ENCODE measurements around the gene SLC35E3.
"Not testable (repeated sequence)": the region's sequence is repeated elsewhere in the genome, so short reads cannot be mapped to it uniquely, and the experiment has no call there.

The SLC35E3 gene

DNA sequence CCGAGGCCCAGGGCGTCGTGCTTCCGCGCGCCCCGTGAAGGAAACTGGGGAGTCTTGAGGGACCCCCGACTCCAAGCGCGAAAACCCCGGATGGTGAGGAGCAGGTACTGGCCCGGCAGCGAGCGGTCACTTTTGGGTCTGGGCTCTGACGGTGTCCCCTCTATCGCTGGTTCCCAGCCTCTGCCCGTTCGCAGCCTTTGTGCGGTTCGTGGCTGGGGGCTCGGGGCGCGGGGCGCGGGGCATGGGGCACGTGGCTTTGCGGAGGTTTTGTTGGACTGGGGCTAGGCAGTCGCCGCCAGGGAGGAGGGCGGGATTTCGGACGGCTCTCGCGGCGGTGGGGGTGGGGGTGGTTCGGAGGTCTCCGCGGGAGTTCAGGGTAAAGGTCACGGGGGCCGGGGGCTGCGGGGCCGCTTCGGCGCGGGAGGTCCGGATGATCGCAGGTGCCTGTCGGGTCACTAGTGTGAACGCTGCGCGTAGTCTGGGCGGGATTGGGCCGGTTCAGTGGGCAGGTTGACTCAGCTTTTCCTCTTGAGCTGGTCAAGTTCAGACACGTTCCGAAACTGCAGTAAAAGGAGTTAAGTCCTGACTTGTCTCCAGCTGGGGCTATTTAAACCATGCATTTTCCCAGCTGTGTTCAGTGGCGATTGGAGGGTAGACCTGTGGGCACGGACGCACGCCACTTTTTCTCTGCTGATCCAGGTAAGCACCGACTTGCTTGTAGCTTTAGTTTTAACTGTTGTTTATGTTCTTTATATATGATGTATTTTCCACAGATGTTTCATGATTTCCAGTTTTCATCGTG is 62.6 kb downstream of the SLC35E3 start:
- H3K4me3 ChIP-seq (ENCODE audit: low read depth, low read length) = peak overlapping the region; percentile 95
- TF ChIP-seq, protein P1, sequence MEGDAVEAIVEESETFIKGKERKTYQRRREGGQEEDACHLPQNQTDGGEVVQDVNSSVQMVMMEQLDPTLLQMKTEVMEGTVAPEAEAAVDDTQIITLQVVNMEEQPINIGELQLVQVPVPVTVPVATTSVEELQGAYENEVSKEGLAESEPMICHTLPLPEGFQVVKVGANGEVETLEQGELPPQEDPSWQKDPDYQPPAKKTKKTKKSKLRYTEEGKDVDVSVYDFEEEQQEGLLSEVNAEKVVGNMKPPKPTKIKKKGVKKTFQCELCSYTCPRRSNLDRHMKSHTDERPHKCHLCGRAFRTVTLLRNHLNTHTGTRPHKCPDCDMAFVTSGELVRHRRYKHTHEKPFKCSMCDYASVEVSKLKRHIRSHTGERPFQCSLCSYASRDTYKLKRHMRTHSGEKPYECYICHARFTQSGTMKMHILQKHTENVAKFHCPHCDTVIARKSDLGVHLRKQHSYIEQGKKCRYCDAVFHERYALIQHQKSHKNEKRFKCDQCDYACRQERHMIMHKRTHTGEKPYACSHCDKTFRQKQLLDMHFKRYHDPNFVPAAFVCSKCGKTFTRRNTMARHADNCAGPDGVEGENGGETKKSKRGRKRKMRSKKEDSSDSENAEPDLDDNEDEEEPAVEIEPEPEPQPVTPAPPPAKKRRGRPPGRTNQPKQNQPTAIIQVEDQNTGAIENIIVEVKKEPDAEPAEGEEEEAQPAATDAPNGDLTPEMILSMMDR (conservative IDR thresholded peaks at IDR 0.05; ENCODE audit: low read depth, low read length) = no peak
- peak; percentile 97 for DNase-seq (ENCODE audit: low read depth)

DNA sequence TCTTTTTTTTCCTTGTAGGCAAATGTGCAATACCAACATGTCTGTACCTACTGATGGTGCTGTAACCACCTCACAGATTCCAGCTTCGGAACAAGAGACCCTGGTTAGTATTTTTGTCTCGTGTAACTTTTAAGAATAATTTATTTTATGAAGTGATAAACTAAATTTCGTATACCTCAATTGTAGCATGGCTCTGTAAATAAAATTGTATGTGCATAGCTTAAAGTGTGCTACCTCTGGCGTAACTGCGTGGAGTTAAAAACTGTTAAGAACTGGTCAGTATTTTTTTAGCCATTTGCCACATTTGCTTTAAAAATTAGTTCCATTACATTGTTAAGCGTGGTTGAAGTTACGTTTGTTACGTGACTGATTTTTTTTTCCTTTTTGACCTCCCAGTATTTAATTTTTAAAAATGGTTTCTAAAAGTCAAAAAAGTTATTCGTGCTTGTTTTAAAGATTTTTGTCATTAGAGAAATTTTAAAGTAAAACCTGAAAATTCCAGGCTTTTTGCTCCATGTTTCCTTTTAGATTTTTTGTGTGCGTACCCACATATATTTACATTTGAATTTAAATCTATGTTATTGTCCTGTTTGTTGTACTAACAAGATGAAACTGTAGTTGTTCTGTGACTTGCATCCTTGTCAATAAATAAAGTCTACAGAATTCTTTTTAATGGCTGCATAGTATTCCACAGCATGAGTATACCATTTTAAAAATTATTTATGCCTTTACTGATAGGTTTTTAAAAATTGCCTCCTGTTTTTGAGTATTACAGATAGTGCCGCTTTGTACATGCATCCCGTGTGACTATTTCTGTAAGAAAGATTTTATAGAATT is 63.4 kb downstream of the SLC35E3 start:
- TF ChIP-seq, protein P1 (conservative IDR thresholded peaks at IDR 0.05; ENCODE audit: low read depth, low read length) = no peak
- H3K4me3 ChIP-seq (ENCODE audit: low read depth, low read length) = peak overlapping the region; percentile 95
- DNase-seq (ENCODE audit: low read depth) = peak; percentile 31

DNA sequence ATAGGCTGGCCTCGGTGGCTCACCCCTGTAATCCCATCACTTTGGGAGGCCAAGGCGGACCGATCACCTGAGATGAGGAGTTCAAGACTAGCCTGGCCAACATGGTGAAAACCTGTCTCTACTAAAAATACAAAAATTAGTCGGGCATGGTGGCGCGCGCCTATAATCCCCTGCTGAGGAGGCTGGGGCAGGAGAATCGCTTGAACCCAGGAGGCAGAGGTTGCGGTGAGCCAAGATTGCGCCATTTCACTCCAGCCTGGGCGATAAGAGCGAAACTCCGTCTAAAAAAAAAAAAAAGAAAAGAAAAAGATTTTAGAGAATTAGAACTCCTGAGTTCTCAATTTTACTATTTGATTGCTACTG is 64.0 kb downstream of the SLC35E3 start:
- peak overlapping the region; percentile 95 for H3K4me3 ChIP-seq (ENCODE audit: low read depth, low read length)
- DNase-seq (ENCODE audit: low read depth) = not testable (repeated sequence)

DNA sequence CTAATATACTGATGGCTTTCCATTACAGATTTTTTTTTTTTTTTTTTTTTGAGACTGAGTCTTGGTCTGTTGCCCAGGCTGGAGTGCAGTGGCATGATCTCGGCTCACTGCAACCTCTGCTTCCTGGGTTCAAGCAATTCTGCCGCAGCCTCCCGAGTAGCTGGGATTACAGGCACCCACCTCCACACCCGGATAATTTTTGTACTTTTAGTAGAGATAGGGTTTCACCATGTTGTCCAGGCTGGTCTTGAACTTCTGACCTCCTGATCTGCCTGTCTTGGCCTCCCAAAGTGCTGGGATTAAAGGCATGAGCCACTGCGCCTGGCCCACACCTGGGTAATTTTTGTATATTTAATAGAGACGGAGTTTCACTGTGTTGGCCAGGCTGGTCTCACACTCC is 65.6 kb downstream of the SLC35E3 start:
- DNase-seq (ENCODE audit: low read depth) = not testable (repeated sequence)
- H3K4me3 ChIP-seq (ENCODE audit: low read depth, low read length) = peak overlapping the region; percentile 95

DNA sequence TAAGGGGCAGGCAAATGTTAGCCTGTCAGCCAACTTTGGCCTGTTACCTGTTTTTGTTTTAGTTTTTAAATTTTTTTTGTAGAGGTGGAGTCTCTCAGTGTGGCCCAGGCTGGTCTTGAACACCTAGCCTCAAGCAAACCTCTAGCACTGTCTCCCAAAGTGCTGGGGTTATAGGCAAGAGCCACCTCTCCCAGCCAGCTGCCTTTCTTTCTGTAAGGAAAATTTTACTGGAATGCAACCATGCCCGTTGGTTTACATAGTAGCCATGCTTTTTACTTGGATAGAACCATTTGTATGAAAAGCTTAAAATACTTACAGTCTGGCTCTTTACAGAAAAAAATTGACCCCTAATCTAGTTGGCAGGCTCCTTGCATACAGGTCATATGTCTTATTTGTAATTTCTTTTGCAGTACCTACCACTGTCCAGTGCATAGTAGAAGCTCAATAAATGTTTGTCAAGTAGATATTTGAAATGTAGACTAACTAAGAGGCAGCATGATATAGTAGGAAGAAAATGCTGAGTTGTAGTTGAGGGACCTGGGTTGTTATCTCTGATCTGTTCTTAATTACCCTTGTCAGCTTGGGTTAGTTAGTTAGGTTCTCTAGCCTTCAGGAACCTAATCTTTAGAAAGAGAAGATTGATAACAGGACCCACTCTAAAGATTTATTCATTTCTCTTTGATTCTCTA is 66.7 kb downstream of the SLC35E3 start:
- TF ChIP-seq, protein P1 (conservative IDR thresholded peaks at IDR 0.05; ENCODE audit: low read depth, low read length) = no peak
- peak overlapping the region; percentile 95 for H3K4me3 ChIP-seq (ENCODE audit: low read depth, low read length)
- DNase-seq (ENCODE audit: low read depth) = no peak

DNA sequence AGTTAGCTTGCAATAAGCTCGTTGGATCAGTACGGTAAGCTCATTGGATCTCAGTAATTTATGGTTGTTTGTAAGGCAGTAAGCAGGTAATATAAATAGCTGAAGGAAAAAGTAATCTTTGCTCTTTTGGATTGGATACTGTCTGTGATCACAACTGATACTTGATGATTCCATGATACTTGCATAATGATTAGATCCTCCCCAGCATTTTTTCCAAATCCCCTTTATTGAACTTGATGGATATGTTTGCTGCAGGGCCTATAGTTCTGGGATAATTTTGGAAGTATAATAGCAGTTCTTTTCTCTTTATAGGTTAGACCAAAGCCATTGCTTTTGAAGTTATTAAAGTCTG is 67.2 kb downstream of the SLC35E3 start:
- no peak for DNase-seq (ENCODE audit: low read depth)
- TF ChIP-seq, protein P1 (conservative IDR thresholded peaks at IDR 0.05; ENCODE audit: low read depth, low read length) = no peak
- H3K4me3 ChIP-seq (ENCODE audit: low read depth, low read length) = peak overlapping the region; percentile 95

DNA sequence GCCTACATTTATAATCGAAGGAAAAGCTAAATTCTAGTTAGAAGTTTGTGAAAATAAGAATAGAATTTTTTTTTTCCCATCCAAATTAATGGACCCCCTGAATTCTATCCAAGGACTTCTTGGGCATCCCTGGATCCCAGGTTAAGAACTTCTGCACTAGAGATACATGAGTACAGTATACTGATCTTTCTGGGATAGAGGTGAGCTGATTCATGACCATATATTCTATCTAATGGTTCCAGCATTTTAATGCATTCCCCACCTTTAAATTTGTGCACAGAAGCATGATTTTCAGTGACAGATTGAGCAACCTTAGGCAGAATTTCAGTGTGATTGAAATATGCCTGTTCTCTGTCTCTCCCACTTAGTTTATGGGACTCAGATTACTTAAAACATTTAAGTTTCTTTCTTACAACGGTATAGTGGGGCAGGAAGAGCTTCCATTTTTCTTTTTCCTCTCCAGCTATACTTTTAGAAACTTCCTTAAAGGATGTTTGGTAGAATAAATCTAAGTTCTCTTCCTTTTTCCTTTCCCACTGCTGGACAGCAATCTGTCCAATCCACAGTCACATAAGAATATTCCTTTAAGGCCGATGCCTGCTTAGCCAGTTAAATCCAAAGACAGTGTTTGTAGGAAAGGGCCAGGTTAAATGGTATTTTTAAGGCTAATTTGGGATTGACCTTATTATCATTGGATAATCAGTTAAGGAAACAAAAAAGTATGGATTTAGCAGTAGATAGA is 68.7 kb downstream of the SLC35E3 start:
- no peak for DNase-seq (ENCODE audit: low read depth)
- TF ChIP-seq, protein P1 (conservative IDR thresholded peaks at IDR 0.05; ENCODE audit: low read depth, low read length) = no peak
- H3K4me3 ChIP-seq (ENCODE audit: low read depth, low read length) = peak overlapping the region; percentile 7
